H9 (cell line): Measurements from ENCODE around the gene EFHD2. TPM values are rescaled to one million over a fixed set of nuclear protein-coding genes. Genes with fewer than 3 reads are reported as not detected.

Experiments
- DNase-seq: peaks from one replicate; pipeline ENCODE4 v3.0.0-alpha.2; 2017
- H2AFZ ChIP-seq: one replicate; pipeline ENCODE4 v1.6.1; 2013; ENCODE audit warnings: mild to moderate bottlenecking, low read length, control low read depth, moderate library complexity
- H2AK5ac ChIP-seq: 2 replicates; pipeline ENCODE4 v1.6.1; 2013; ENCODE audit warnings: low read length, control low read depth, mixed read lengths; ENCODE audit not compliant: insufficient read length
- H2BK120ac ChIP-seq: one replicate; pipeline ENCODE4 v1.6.1; 2013; ENCODE audit warnings: low read depth, mild to moderate bottlenecking, low read length, control low read depth, inconsistent platforms; ENCODE audit not compliant: poor library complexity, severe bottlenecking
- H2BK12ac ChIP-seq: 2 replicates; pipeline ENCODE4 v1.6.1; 2013; ENCODE audit warnings: low read length, control low read depth, mixed read lengths, low read depth; ENCODE audit not compliant: insufficient read length
- H2BK15ac ChIP-seq: 2 replicates; pipeline ENCODE4 v1.6.1; 2013; ENCODE audit warnings: low read depth, low read length, control low read depth
- H2BK20ac ChIP-seq: one replicate; pipeline ENCODE4 v1.6.1; 2013; ENCODE audit warnings: low read depth, mild to moderate bottlenecking, low read length, control low read depth, inconsistent platforms; ENCODE audit not compliant: poor library complexity, severe bottlenecking
- H2BK5ac ChIP-seq: 2 replicates; pipeline ENCODE4 v1.6.1; 2013; ENCODE audit warnings: low read length, control low read depth, mixed read lengths; ENCODE audit not compliant: insufficient read length
- H3K14ac ChIP-seq: 2 replicates; pipeline ENCODE4 v1.6.1; 2013; ENCODE audit warnings: low read length, control low read depth; ENCODE audit not compliant: insufficient read depth
- H3K18ac ChIP-seq: 2 replicates; pipeline ENCODE4 v1.6.1; 2013; ENCODE audit warnings: low read depth, mild to moderate bottlenecking, mixed read lengths, low read length, control low read depth; ENCODE audit not compliant: insufficient read length
- H3K23ac ChIP-seq: 2 replicates; pipeline ENCODE4 v1.6.1; 2013; ENCODE audit warnings: low read length, control low read depth, mixed read lengths, low read depth; ENCODE audit not compliant: insufficient read length
- H3K23me2 ChIP-seq: 2 replicates; pipeline ENCODE4 v1.6.1; 2013; ENCODE audit warnings: low read depth, mild to moderate bottlenecking, mixed read lengths, low read length, control low read depth; ENCODE audit not compliant: insufficient read length, poor library complexity, severe bottlenecking
- H3K27ac ChIP-seq: 2 replicates; pipeline ENCODE4 v1.5.1; 2013; ENCODE audit warnings: low read length, control low read depth, mixed read lengths, low read depth; ENCODE audit not compliant: insufficient read length
- H3K27me3 ChIP-seq: 2 replicates; pipeline ENCODE4 v1.6.1; 2013; ENCODE audit warnings: low read length, control low read depth, inconsistent platforms; ENCODE audit not compliant: insufficient read depth
- H3K4ac ChIP-seq: 2 replicates; pipeline ENCODE4 v1.6.1; 2013; ENCODE audit warnings: low read depth, mild to moderate bottlenecking, control low read depth, inconsistent platforms, low read length, moderate library complexity
- H3K4me1 ChIP-seq: 2 replicates; pipeline ENCODE4 v1.6.1; 2013; ENCODE audit warnings: low read length, control low read depth, inconsistent platforms; ENCODE audit not compliant: insufficient read depth
- H3K4me2 ChIP-seq: 2 replicates; pipeline ENCODE4 v1.6.1; 2013; ENCODE audit warnings: low read length, control low read depth, mixed read lengths; ENCODE audit not compliant: insufficient read length, insufficient read depth
- H3K56ac ChIP-seq: 2 replicates; pipeline ENCODE4 v1.6.1; 2013; ENCODE audit warnings: low read depth, mild to moderate bottlenecking, mixed read lengths, low read length, control low read depth; ENCODE audit not compliant: insufficient read length
- H3K79me1 ChIP-seq: 2 replicates; pipeline ENCODE4 v1.6.1; 2013; ENCODE audit warnings: low read depth, mild to moderate bottlenecking, moderate library complexity, low read length, control low read depth, inconsistent platforms; ENCODE audit not compliant: insufficient read depth, poor library complexity, severe bottlenecking
- H3K79me2 ChIP-seq: 2 replicates; pipeline ENCODE4 v1.6.1; 2013; ENCODE audit warnings: low read length, control low read depth, inconsistent platforms; ENCODE audit not compliant: insufficient read depth
- H3K9ac ChIP-seq: 2 replicates; pipeline ENCODE4 v1.6.1; 2013; ENCODE audit warnings: low read length, control low read depth, mixed read lengths; ENCODE audit not compliant: insufficient read length; ENCODE audit errors: extremely low read depth
- H3K9me3 ChIP-seq: one replicate; pipeline ENCODE4 v1.6.1; 2013; ENCODE audit warnings: low read depth, low read length, inconsistent platforms; ENCODE audit not compliant: control insufficient read depth
- H3T11ph ChIP-seq: one replicate; pipeline ENCODE4 v1.6.1; 2013; ENCODE audit warnings: mild to moderate bottlenecking, low read length, control low read depth, inconsistent platforms
- H4K20me1 ChIP-seq: one replicate; pipeline ENCODE4 v1.6.1; 2013; ENCODE audit not compliant: control insufficient read depth, insufficient read length, insufficient read depth
- H4K5ac ChIP-seq: 2 replicates; pipeline ENCODE4 v1.6.1; 2013; ENCODE audit warnings: low read depth, mild to moderate bottlenecking, mixed read lengths, low read length, control low read depth; ENCODE audit not compliant: insufficient read length
- H4K8ac ChIP-seq: replicated peaks from 2 replicates; pipeline ENCODE4 v1.6.1; 2013; ENCODE audit warnings: low read length, control low read depth, mixed read lengths, low read depth; ENCODE audit not compliant: insufficient read length
- H4K91ac ChIP-seq: 2 replicates; pipeline ENCODE4 v1.6.1; 2013; ENCODE audit warnings: low read depth, mild to moderate bottlenecking, moderate library complexity, mixed read lengths, low read length, control low read depth; ENCODE audit not compliant: insufficient read length
- H3K27ac Mint-ChIP-seq, 3 experiments: 2 replicates in 2 of 3; 3 replicates in 1 of 3; pipeline ENCODE4 v1.8.0; 2020 to 2021; ENCODE audit warnings: mixed read lengths in 3 of 3, mild to moderate bottlenecking in 1 of 3, moderate library complexity in 1 of 3
- H3K27me3 Mint-ChIP-seq: 2 replicates; pipeline ENCODE4 v1.8.0; 2021; ENCODE audit warnings: low read depth, mild to moderate bottlenecking, moderate library complexity, mixed read lengths
- H3K36me3 Mint-ChIP-seq, 3 experiments: 2 replicates in 2 of 3; 3 replicates in 1 of 3; pipeline ENCODE4 v1.8.0; 2020 to 2021; ENCODE audit warnings: low read depth in 3 of 3, mixed read lengths in 3 of 3; ENCODE audit not compliant: insufficient read depth in 1 of 3
- H3K4me1 Mint-ChIP-seq, 2 experiments: 2 replicates each; pipeline ENCODE4 v1.8.0; 2020; ENCODE audit warnings: mixed read lengths in 2 of 2
- H3K4me3 Mint-ChIP-seq, 2 experiments: 2 replicates in 1 of 2; 3 replicates in 1 of 2; pipeline ENCODE4 v1.8.0; 2020 to 2021; ENCODE audit warnings: mild to moderate bottlenecking in 2 of 2, mixed read lengths in 2 of 2, moderate library complexity in 1 of 2
- H3K9me3 Mint-ChIP-seq, 2 experiments: 2 replicates in 1 of 2; 3 replicates in 1 of 2; pipeline ENCODE4 v1.8.0; 2020; ENCODE audit warnings: mild to moderate bottlenecking in 2 of 2, mixed read lengths in 2 of 2, moderate library complexity in 1 of 2
- CTCF ChIP-seq: fragments of 200-600 bp; sonication (generic); conservative IDR thresholded peaks from 3 replicates; pipeline ENCODE4 v1.8.0; 2021; ENCODE audit warnings: antibody characterized with exemption, mild to moderate bottlenecking
- WGBS: extraction: QIAGEN DNeasy Blood & Tissue Kit; methylation state at CpG from one replicate; pipeline ENCODE4 v1.1.7; 2013; ENCODE audit warnings: missing lambda C conversion rate, low lambda C conversion rate, mixed read lengths; ENCODE audit not compliant: insufficient read length; ENCODE audit errors: extremely low coverage; 5-methylcytosine and 5-hydroxymethylcytosine counted together
- total RNA-seq: library from RNA; stranded (reverse); gene quantifications from 2 replicates; pipeline ENCODE4 v1.2.1, GENCODE V29; 2021

Gene EFHD2
- total RNA-seq, 1 experiment from 2014 or later, result 16.5 TPM

GRCh38 chr1:15402809-15403450, 6.8 kb upstream of the EFHD2 start:
- Histone ChIP-seq H2BK20ac (no peak overlapping the region), H3K14ac (no peak overlapping the region), H3K23me2 (no peaks in the 10 kb centered on the region), H3K4ac (no peak overlapping the region), H3K27ac (no peak overlapping the region), H4K20me1 (no peaks in the 10 kb centered on the region), H3K79me2 (no peaks in the 10 kb centered on the region), H2AFZ (no peak overlapping the region), H3K18ac (no peak overlapping the region), H3K27me3 (no peaks in the 10 kb centered on the region), H3K9ac (no peak overlapping the region), H3K56ac (no peak overlapping the region), H3K4me2 (no peak overlapping the region), H4K5ac (no peak overlapping the region), H2AK5ac (no peak overlapping the region), H4K91ac (no peak overlapping the region), H3K4me1 (no peaks in the 10 kb centered on the region), H3T11ph (no peak overlapping the region), H4K8ac (no peak overlapping the region), H3K9me3 (no peaks in the 10 kb centered on the region), H2BK12ac (no peak overlapping the region), H2BK5ac (no peak overlapping the region), H2BK15ac (no peak overlapping the region), H2BK120ac (no peak overlapping the region), H3K23ac (no peak overlapping the region), H3K79me1 (no peaks in the 10 kb centered on the region)
- H3K4me1 Mint-ChIP-seq, result peaks cover 10 to 12% of the 10 kb centered on the region in 2 experiments
- H3K36me3 Mint-ChIP-seq, result peaks cover 11 to 18% (median 13%) of the 10 kb centered on the region in 3 experiments
- H3K27ac Mint-ChIP-seq, result no peak overlapping the region
- H3K4me3 Mint-ChIP-seq, result no peak overlapping the region
- peaks cover 31% of the 10 kb centered on the region for H3K27me3 Mint-ChIP-seq
- H3K9me3 Mint-ChIP-seq, result peaks cover 15 to 22% of the 10 kb centered on the region in 2 experiments
- no peak for TF ChIP-seq CTCF
- DNase-seq, result no peak
- WGBS, result no CpG with 5 or more reads among the region's 5 CpGs
